H1 (cell line): ENCODE data around the gene ASCC3. TPM values are rescaled to one million over a fixed set of nuclear protein-coding genes. Genes with fewer than 3 reads are reported as not detected.

ENCODE experiments used
- ATF3 ChIP-seq: IDR thresholded peaks from 2 replicates; pipeline ENCODE4 v1.6.1; 2011; ENCODE audit warnings: low read depth, mild to moderate bottlenecking, low read length; ENCODE audit not compliant: insufficient read depth
- RBBP5 ChIP-seq: IDR thresholded peaks from 2 replicates; pipeline ENCODE4 v1.7.1; 2012; ENCODE audit warnings: low read depth, mild to moderate bottlenecking, inconsistent platforms, low read length, moderate library complexity, borderline replicate concordance
- polyA plus RNA-seq, 7 experiments: library from polyadenylated mRNA; depleted of rRNA in 3 of 7; stranded (reverse) in 5 of 7; unstranded in 2 of 7; fragments of >200 nt in 5 of 7; fragments of 200-250 nt in 2 of 7; gene quantifications; 1 replicate in 5 of 7; 2 replicates in 1 of 7; 4 replicates in 1 of 7; pipeline versions ENCODE4 v1.2.1 to v1.2.3, GENCODE V29; 2011 to 2013; ENCODE audit warnings: missing spikeins in 2 of 7, mixed read lengths in 2 of 7
- total RNA-seq: library from RNA; stranded (reverse); fragmentation: NEBNext Ultra II Directional; extraction: Animal tissue kit (Norgen Biotek cat#: 25700); gene quantifications from 2 replicates; pipeline ENCODE4 v1.2.1, GENCODE V29; 2021

Gene ASCC3
- total and polyA plus RNA-seq, 2 of the 8 experiments (the other 6 are each of a cell fraction or from before 2014, with no cell fraction given): 37.5 to 77.8 TPM

- TF ChIP-seq ATF3: no peak
- TF ChIP-seq RBBP5: no peak
Measured at GRCh38 chr6:100806296-100806695, 74.8 kb downstream of the ASCC3 start (continued).
